CD4-positive, alpha-beta T cell treated with Interleukin-6 for 4 hours (primary cell): ENCODE results near the gene PTK6.
"Not testable (repeated sequence)": the region's sequence is repeated elsewhere in the genome, so short reads cannot be mapped to it uniquely, and the experiment has no call there.

ENCODE experiments used
- DNase-seq: peaks from one replicate; pipeline ENCODE4 v3.0.0-alpha.2; 2020; ENCODE audit warnings: mixed read lengths

PTK6 gene

GRCh38 chr20:63527184-63527583 is 10.0 kb downstream of the PTK6 start:
- DNase-seq = no peak

- no peak for DNase-seq
Observed at GRCh38 chr20:63525971-63526370, 11.2 kb downstream of the PTK6 start.

GRCh38 chr20:63525185-63525584 is 12.0 kb downstream of the PTK6 start:
- DNase-seq = no peak

- no peak for DNase-seq
Observed at GRCh38 chr20:63522981-63523611, 14.1 kb downstream of the PTK6 start.

GRCh38 chr20:63522091-63522868 is 14.9 kb downstream of the PTK6 start:
- no peak for DNase-seq

- no peak for DNase-seq
Observed at GRCh38 chr20:63521602-63522001, 15.6 kb downstream of the PTK6 start.

GRCh38 chr20:63520934-63521601 is 16.1 kb downstream of the PTK6 start:
- DNase-seq = peak; percentile 72

- DNase-seq = peak; percentile 84
Observed at GRCh38 chr20:63520504-63520933, 16.7 kb downstream of the PTK6 start, which contains the start of gene PPDPF. Gene PPDPF, plus strand, starts transcription at chr20:63520765. Its CDS starts 544 bp downstream, at chr20:63521309.

GRCh38 chr20:63519668-63520503 is 17.3 kb downstream of the PTK6 start:
- peak; percentile 79 for DNase-seq

- DNase-seq = no peak
Observed at GRCh38 chr20:63518946-63519667, 18.1 kb downstream of the PTK6 start.

- DNase-seq = no peak
Observed at GRCh38 chr20:63518351-63518861, 18.8 kb downstream of the PTK6 start.

GRCh38 chr20:63517376-63518309 is 19.5 kb downstream of the PTK6 start:
- DNase-seq = no peak

- not testable (repeated sequence) for DNase-seq
Observed at GRCh38 chr20:63514520-63514919, 22.7 kb downstream of the PTK6 start.

- no peak for DNase-seq
Observed at GRCh38 chr20:63513207-63513606, 24.0 kb downstream of the PTK6 start.

GRCh38 chr20:63509088-63509564 is 28.1 kb downstream of the PTK6 start:
- no peak for DNase-seq

GRCh38 chr20:63508072-63508768 is 29.0 kb downstream of the PTK6 start:
- no peak for DNase-seq

- DNase-seq = no peak
Observed at GRCh38 chr20:63507083-63507743, 30.0 kb downstream of the PTK6 start.

- no peak for DNase-seq
Observed at GRCh38 chr20:63505723-63506122, 31.5 kb downstream of the PTK6 start.

GRCh38 chr20:63505281-63505680 is 31.9 kb downstream of the PTK6 start:
- no peak for DNase-seq
